B cell (primary cell): Measurements from ENCODE around the gene DNAH10. TPM values are rescaled to one million over a fixed set of nuclear protein-coding genes. Genes with fewer than 3 reads are reported as not detected.

Source experiments
- ATAC-seq: fragments of 200-7000 bp; cut with Tn5 transposase; one replicate; pipeline ENCODE4 v1.10.0; 2021; ENCODE audit warnings: low read depth, mild to moderate bottlenecking, moderate number of reproducible peaks, moderate library complexity
- CTCF ChIA-PET: fragments of 350-600 bp; sonication (Branson Sonifier 250); formaldehyde crosslinking; loops from one replicate; lab custom pipeline; 2021; ENCODE audit warnings: antibody characterized with exemption, inconsistent platforms; lab: Charles Lee
- POLR2A ChIA-PET: fragments of 350-600 bp; sonication (Branson Sonifier 250); formaldehyde crosslinking; loops from one replicate; lab custom pipeline; 2021; ENCODE audit warnings: antibody characterized with exemption; lab: Charles Lee
- DNase-seq: peaks from one replicate; pipeline ENCODE4 v3.0.0; 2013
- H2AFZ ChIP-seq: 2 replicates; pipeline ENCODE4 v1.6.1; 2012; ENCODE audit warnings: mild to moderate bottlenecking, low read depth, low read length; ENCODE audit not compliant: insufficient read depth, poor library complexity, severe bottlenecking
- H3K27ac ChIP-seq, 2 donors: 1 replicate in 1 of 2; 2 replicates in 1 of 2; pipeline ENCODE4 v1.5.1; 2012 to 2013; ENCODE audit warnings: low read length in 2 of 2, mild to moderate bottlenecking in 2 of 2, moderate library complexity in 1 of 2
- H3K27me3 ChIP-seq, 4 experiments: fragments of 200-600 bp in 1 of 4; sonication (generic) in 1 of 4; replicated peaks in 1 of 4; 1 replicate in 2 of 4; 2 replicates in 2 of 4; pipeline versions ENCODE4 v1.6.1 to v1.7.0; 2013 to 2016; ENCODE audit warnings: low read length in 3 of 4, mild to moderate bottlenecking in 2 of 4, mixed read lengths in 1 of 4, moderate library complexity in 1 of 4; ENCODE audit not compliant: insufficient read depth in 4 of 4, control insufficient read depth in 3 of 4; ENCODE audit errors: control extremely low read depth in 1 of 4
- H3K36me3 ChIP-seq, 2 experiments: replicated peaks in 1 of 2; 1 replicate in 1 of 2; 2 replicates in 1 of 2; pipeline versions ENCODE4 v1.6.1 to v1.7.1; 2013; ENCODE audit warnings: low read length in 1 of 2; ENCODE audit not compliant: insufficient read depth in 2 of 2, control insufficient read depth in 1 of 2; ENCODE audit errors: control extremely low read depth in 1 of 2, extremely low read depth in 1 of 2
- H3K4me1 ChIP-seq, 2 donors: fragments of 200-600 bp in 1 of 2; sonication (generic) in 1 of 2; 1 replicate in 1 of 2; 2 replicates in 1 of 2; pipeline versions ENCODE4 v1.5.1 to v1.6.1; 2013 to 2017; ENCODE audit warnings: low read length in 2 of 2; ENCODE audit not compliant: control insufficient read depth in 2 of 2, insufficient read depth in 2 of 2
- H3K4me2 ChIP-seq: replicated peaks from 2 replicates; pipeline ENCODE3; 2012; ENCODE audit warnings: mild to moderate bottlenecking, low read depth, low read length; ENCODE audit not compliant: poor library complexity, severe bottlenecking
- H3K4me3 ChIP-seq, 5 experiments: fragments of 200-600 bp in 1 of 5; sonication (generic) in 1 of 5; 1 replicate in 3 of 5; 2 replicates in 2 of 5; pipeline versions ENCODE4 v1.5.1 to v1.7.0; 2011 to 2016; ENCODE audit warnings: low read length in 4 of 5, mild to moderate bottlenecking in 4 of 5, low read depth in 2 of 5, control low read depth in 1 of 5, moderate library complexity in 1 of 5; ENCODE audit not compliant: insufficient read depth in 1 of 5; ENCODE audit errors: control extremely low read depth in 1 of 5, extremely low read depth in 1 of 5
- H3K79me2 ChIP-seq: fragments of 200-600 bp; sonication (generic); one replicate; pipeline ENCODE4 v1.6.0; 2016; ENCODE audit warnings: low read length; ENCODE audit not compliant: control insufficient read depth, insufficient read depth
- H3K9ac ChIP-seq: fragments of 200-600 bp; sonication (generic); 2 replicates; pipeline ENCODE4 v1.6.1; 2017; ENCODE audit warnings: mild to moderate bottlenecking, low read length, moderate library complexity
- H3K9me3 ChIP-seq, 3 donors: one replicate each; pipeline versions ENCODE4 v1.6.1 to v1.7.1; 2013; ENCODE audit warnings: low read length in 2 of 3; ENCODE audit not compliant: control insufficient read depth in 2 of 3, insufficient read depth in 1 of 3; ENCODE audit errors: control extremely low read depth in 1 of 3
- H4K20me1 ChIP-seq: 2 replicates; pipeline ENCODE4 v1.6.0; 2012; ENCODE audit warnings: mild to moderate bottlenecking, low read length; ENCODE audit not compliant: insufficient read depth, control insufficient read depth, poor library complexity, severe bottlenecking
- H3K27ac Mint-ChIP-seq: one replicate; pipeline ENCODE4 v1.8.0; 2021; ENCODE audit warnings: mixed read lengths
- H3K27me3 Mint-ChIP-seq: one replicate; pipeline ENCODE4 v1.8.0; 2021; ENCODE audit warnings: mixed read lengths
- H3K4me1 Mint-ChIP-seq: one replicate; pipeline ENCODE4 v1.8.0; 2021; ENCODE audit warnings: mixed read lengths
- H3K4me3 Mint-ChIP-seq: one replicate; pipeline ENCODE4 v1.8.0; 2021; ENCODE audit warnings: mixed read lengths
- H3K9me3 Mint-ChIP-seq: one replicate; pipeline ENCODE4 v1.8.0; 2022; ENCODE audit warnings: mixed read lengths; ENCODE audit not compliant: insufficient read depth
- CTCF ChIP-seq: fragments of 200-600 bp; IDR thresholded peaks from one replicate; pipeline ENCODE4 v1.8.0; 2022; ENCODE audit warnings: antibody characterized with exemption, mild to moderate bottlenecking
- EZH2 ChIP-seq: IDR thresholded peaks from 2 replicates; pipeline ENCODE4 v1.6.1; 2012; ENCODE audit warnings: borderline replicate concordance, low read depth, mild to moderate bottlenecking, moderate library complexity, low read length; ENCODE audit not compliant: insufficient read depth, poor library complexity, severe bottlenecking
- WGBS: methylation state at CpG from one replicate; pipeline ENCODE4 v1.1.5; 2013; ENCODE audit warnings: missing lambda C conversion rate; ENCODE audit not compliant: insufficient coverage; 5-methylcytosine and 5-hydroxymethylcytosine counted together
- intact Hi-C: fragments of 100-400 bp; cut with micrococcal nuclease; formaldehyde crosslinking; loops from one replicate; pipeline ENCODE4 v1.10.0; 2022
- polyA plus RNA-seq: library from polyadenylated mRNA; depleted of rRNA; stranded (reverse); fragments of >200 nt; gene quantifications from 2 replicates; pipeline ENCODE4 v1.2.3, GENCODE V29; 2012
- total RNA-seq, 2 donors: library from RNA; stranded (reverse); fragments of 120-200 nt in 1 of 2; gene quantifications; 1 replicate in 1 of 2; 2 replicates in 1 of 2; pipeline versions ENCODE4 v1.2.3 to v1.2.4, GENCODE V29; 2013 to 2022

Gene DNAH10
- total and polyA plus RNA-seq, 2 donors (not counting 1 experiment from before 2014, with no cell fraction given): 0.24 to 0.99 TPM

GRCh38 chr12:123916729-123917128, 154.6 kb downstream of the DNAH10 start:
- H3K27ac Mint-ChIP-seq: no peak overlapping the region

GRCh38 chr12:123917337-123917850, 155.3 kb downstream of the DNAH10 start:
- no peak overlapping the region for H3K4me3 ChIP-seq
- no peaks in the 10 kb centered on the region for H3K79me2 ChIP-seq
- H4K20me1 ChIP-seq: no peaks in the 10 kb centered on the region
- H3K9ac ChIP-seq: no peak overlapping the region
- Mint-ChIP-seq H3K27me3 (peaks cover 9% of the 10 kb centered on the region), H3K4me1 (no peaks in the 10 kb centered on the region), H3K27ac (no peak overlapping the region), H3K9me3 (no peaks in the 10 kb centered on the region), H3K4me3 (no peak overlapping the region)
- no peak for DNase-seq
- no peak overlapping the region for H3K4me2 ChIP-seq
- H3K9me3 ChIP-seq: no peaks in the 10 kb centered on the region
- H3K36me3 ChIP-seq: no peaks in the 10 kb centered on the region
- 89% methylated on average over 17 of the region's 19 CpGs for WGBS
- no peak overlapping the region for H3K27ac ChIP-seq
- no peak for ATAC-seq
- ChIA-PET POLR2A (no interaction called here), CTCF (interaction anchor here (1.0 kb wide), 1 partner anchor 12 kb away, joined by 3 read pairs; no protein-coding TSS in a partner anchor)
- TF ChIP-seq CTCF (no peak), EZH2 (no peak)
- no peak overlapping the region for H2AFZ ChIP-seq
- intact Hi-C loops: no loop called here
- no peaks in the 10 kb centered on the region for H3K27me3 ChIP-seq
- no peaks in the 10 kb centered on the region for H3K4me1 ChIP-seq

More at GRCh38 chr12:123916729-123917128, 154.6 kb downstream of the DNAH10 start:
- whole genome bisulfite sequencing: 100% methylated on average over 1 of the region's 5 CpGs
- Histone ChIP-seq H3K9ac (no peak overlapping the region), H3K79me2 (no peaks in the 10 kb centered on the region), H3K27me3 (no peaks in the 10 kb centered on the region), H3K27ac (no peak overlapping the region), H4K20me1 (no peaks in the 10 kb centered on the region), H2AFZ (no peak overlapping the region), H3K4me1 (no peaks in the 10 kb centered on the region), H3K4me3 (no peak overlapping the region), H3K4me2 (no peak overlapping the region), H3K9me3 (no peaks in the 10 kb centered on the region), H3K36me3 (no peaks in the 10 kb centered on the region)
- no peak overlapping the region for H3K4me3 Mint-ChIP-seq
- CTCF ChIA-PET: interaction anchor here (0.8 to 1.2 kb wide), 2 partner anchors 9 to 11 kb away, joined by 3 to 4 read pairs; no protein-coding TSS in a partner anchor
- POLR2A ChIA-PET: no interaction called here
- H3K27me3 Mint-ChIP-seq: peaks cover 9% of the 10 kb centered on the region
- no peak for TF ChIP-seq EZH2
- TF ChIP-seq CTCF: no peak
- H3K9me3 Mint-ChIP-seq: no peaks in the 10 kb centered on the region
- intact Hi-C loops: no loop called here
- DNase-seq (no peak), ATAC-seq (no peak)
- H3K4me1 Mint-ChIP-seq: no peaks in the 10 kb centered on the region
